ENCODE results near the gene CACNA1B. TPM values are rescaled to one million over a fixed set of nuclear protein-coding genes. Genes with fewer than 3 reads are reported as not detected.

CACNA1B gene
- total and polyA plus RNA-seq, 9 of the 15 experiments (the other 6 are each of a cell fraction or from before 2014, with no cell fraction given), result 0.01 to 0.04 TPM; not detected in 7

DNA sequence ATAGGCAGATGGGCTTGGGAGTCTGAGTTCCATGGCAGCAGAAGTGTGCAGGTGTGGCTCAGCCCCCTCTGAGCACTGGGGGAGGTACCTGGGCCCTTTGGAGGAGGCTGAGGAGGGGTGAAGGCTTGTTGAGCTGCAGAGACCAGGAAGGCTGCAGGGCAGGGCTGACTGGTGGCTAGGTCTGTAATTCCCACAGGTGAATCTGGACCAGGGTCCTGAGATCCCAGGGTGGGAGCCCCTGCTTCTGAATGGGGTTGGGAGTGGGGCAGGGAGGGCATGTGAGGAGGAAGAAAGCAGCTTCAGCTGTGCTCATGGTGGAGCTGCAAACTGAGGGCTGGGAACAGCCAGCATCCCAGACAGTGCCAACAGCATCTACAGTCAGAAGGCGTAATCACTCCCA lies 111.1 kb downstream of the CACNA1B start:
- 0% methylated on average over 1 of the region's 1 CpG for WGBS (ENCODE audit: insufficient coverage, low coverage, missing lambda C conversion rate)
- H3K27me3 ChIP-seq (ENCODE audit: control insufficient read depth in 2 of 2, insufficient read depth in 2 of 2, low read length in 2 of 2), result peaks cover 8 to 61% of the 10 kb centered on the region in 2 experiments; a peak in 4 of 5 replicates
- H2AFZ ChIP-seq (ENCODE audit: low read depth, low read length), result no peak overlapping the region
- H3K4me2 ChIP-seq (ENCODE audit: insufficient read depth, low read length), result no peak overlapping the region
- H3K79me2 ChIP-seq (ENCODE audit: control insufficient read depth, insufficient read depth, low read length), result no peaks in the 10 kb centered on the region
- H3K9me1 ChIP-seq (ENCODE audit: control insufficient read depth, insufficient read depth, low read length), result no peaks in the 10 kb centered on the region
- intact Hi-C loops (cut with micrococcal nuclease), result no loop called here
- DNase-seq (ENCODE audit: extremely low read depth in 1 of 4, low spot score in 3 of 4) (no peak), FAIRE-seq (no peak), ATAC-seq (no peak)
- CTCF ChIA-PET (ENCODE audit: low intra/inter-chr PET ratio), result no interaction called here
- TF ChIP-seq EZH2 (IDR thresholded peaks at IDR 0.05; ENCODE audit: borderline replicate concordance, low read depth, low read length), result no peak
- no peak for TF ChIP-seq SIX5 (IDR thresholded peaks at IDR 0.05; ENCODE audit: borderline replicate concordance in 1 of 2, insufficient read depth in 1 of 2, low read depth in 1 of 2, low read length in 2 of 2)
- TF ChIP-seq GATAD2B (IDR thresholded peaks at IDR 0.05; ENCODE audit: borderline replicate concordance), result no peak
- TF ChIP-seq CBX1 (IDR thresholded peaks at IDR 0.05; ENCODE audit: low read depth), result no peak
- no peak for TF ChIP-seq XRCC4 (IDR thresholded peaks at IDR 0.05; ENCODE audit: extremely low read depth, insufficient read depth, insufficient read length)
- TF ChIP-seq ZNF277 (CRISPR knock-in tag; IDR thresholded peaks at IDR 0.05; ENCODE audit: borderline replicate concordance), result no peak
- no peak for TF ChIP-seq THRA (IDR thresholded peaks at IDR 0.05)
- no peak for TF ChIP-seq ZNF224 (CRISPR knock-in tag; IDR thresholded peaks at IDR 0.05)
- TF ChIP-seq TSHZ1 (CRISPR knock-in tag; IDR thresholded peaks at IDR 0.05), result no peak
- TF ChIP-seq PTTG1 (tag; IDR thresholded peaks at IDR 0.05; ENCODE audit: low read depth), result no peak
- H4K20me1 ChIP-seq (replicated peaks; ENCODE audit: control insufficient read depth, insufficient read depth, low read length), result 0 out of 2 replicates have a peak, but pooled peaks cover 3% of the 10 kb centered on the region
- no peak overlapping the region for H3K4me3 ChIP-seq
- in situ Hi-C loops (cut with MboI), result no loop called here
- BruUV-seq (replicated peaks), result no TSS peak
- POLR2A ChIA-PET, result interaction anchor here (1.0 kb wide), 1 partner anchor 22 kb away, joined by 3 read pairs; no protein-coding TSS in a partner anchor
- H3K36me3 ChIP-seq (ENCODE audit: control insufficient read depth, insufficient read depth, low read length), result no peaks in the 10 kb centered on the region
- no peaks in the 10 kb centered on the region; a peak in 1 of 5 replicates for H3K4me1 ChIP-seq (replicated peaks in 1 of 2; ENCODE audit: control insufficient read depth in 2 of 2, insufficient read depth in 2 of 2, low read length in 2 of 2)
- no peak overlapping the region for H3K27ac ChIP-seq (ENCODE audit: extremely low read depth, low read depth, low read length)
- H3K9me3 ChIP-seq (replicated peaks; ENCODE audit: control insufficient read depth, insufficient read depth, low read depth, low read length), result no peaks in the 10 kb centered on the region
- no peak overlapping the region for H3K9ac ChIP-seq (ENCODE audit: insufficient read depth in 1 of 2, low read depth in 2 of 2, low read length in 2 of 2)
